G401 (cell line): ENCODE measurements around the gene CIPC. TPM values are rescaled to one million over a fixed set of nuclear protein-coding genes. Genes with fewer than 3 reads are reported as not detected.
A peak's percentile ranks its signal among the peaks of the same experiment; 100 is the strongest.

ENCODE experiments used
- DNase-seq: peaks from one replicate; pipeline ENCODE4 v3.0.0-alpha.2; 2015; ENCODE audit warnings: low spot score
- in situ Hi-C: cut with HindIII; loops from 2 replicates; pipeline ENCODE4 v1.10.0; 2016; ENCODE audit warnings: low sequenced_read_pairs, mixed read lengths
- total RNA-seq: library from RNA; depleted of rRNA; stranded (reverse); fragments of >200 nt; shearing (Covaris generic); gene quantifications from 2 replicates; pipeline ENCODE4 v1.2.3, GENCODE V29; 2014

Gene CIPC
- total RNA-seq, 1 experiment from 2014 or later, result 30.5 TPM

GRCh38 chr14:77068517-77069200 lies 29.4 kb upstream of the CIPC start:
- DNase-seq, result no peak
- in situ Hi-C loops, result no loop called here

DNA sequence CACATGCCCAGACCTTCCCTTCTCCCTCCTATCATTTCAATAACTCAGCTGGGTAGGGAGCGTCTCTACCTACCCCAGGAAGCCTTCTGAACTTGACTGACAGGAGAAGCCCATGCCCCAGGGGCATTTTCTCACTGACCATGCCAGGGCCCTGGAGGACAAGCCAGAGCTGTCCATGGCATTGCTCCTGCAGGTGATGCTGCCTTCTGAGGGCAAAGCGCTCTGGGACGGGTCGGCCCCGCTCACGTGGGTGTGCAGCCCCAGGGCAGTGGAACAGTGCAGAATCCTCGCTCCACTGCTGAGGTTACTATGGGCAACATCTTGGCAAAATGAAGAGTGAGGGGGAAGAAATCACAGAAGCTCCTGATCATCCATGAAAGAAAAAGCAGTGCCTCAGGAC lies 28.5 kb upstream of the CIPC start:
- no peak for DNase-seq
- in situ Hi-C loops, result no loop called here

DNA sequence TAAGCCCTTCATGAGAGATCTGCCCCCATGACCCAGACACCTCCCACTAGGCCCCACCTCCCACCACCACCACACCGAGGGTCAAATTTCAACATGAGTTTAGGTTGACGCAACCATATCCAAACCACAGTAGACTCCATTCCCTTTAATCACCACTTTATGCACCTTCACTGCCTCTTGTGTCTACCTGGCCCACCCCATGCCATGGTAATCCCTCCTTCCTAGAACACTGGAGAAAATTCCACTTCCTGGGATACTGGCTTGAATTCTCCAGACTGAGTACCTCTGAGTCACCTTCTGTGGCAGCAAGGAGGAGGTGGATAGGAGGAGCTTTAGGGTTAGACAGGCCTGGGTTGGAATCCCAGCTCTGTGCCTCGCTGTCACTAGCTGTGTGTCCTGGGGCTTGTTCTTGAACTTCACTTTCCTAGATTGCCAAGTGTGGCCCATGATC lies 26.1 kb upstream of the CIPC start:
- in situ Hi-C loops, result no loop called here
- no peak for DNase-seq

DNA sequence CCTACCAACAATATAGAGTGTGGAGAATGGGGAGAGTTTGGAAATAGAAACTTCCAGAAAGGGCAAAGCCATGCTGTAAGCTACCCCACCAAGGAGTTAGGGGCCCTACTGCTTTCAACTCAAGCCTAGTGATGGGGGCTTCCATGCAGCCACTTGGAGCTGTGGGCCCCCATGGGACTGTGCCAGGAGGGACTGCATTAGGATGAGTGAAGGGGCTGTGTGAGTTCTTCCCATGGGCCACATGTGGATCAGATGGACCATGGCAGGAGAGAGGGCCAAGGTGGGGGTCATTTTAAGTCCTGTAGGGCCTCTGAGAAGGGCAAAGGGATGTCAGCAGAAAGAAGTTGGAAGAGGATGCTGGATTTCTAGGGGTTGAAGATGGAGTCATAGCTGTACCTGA lies 23.1 kb upstream of the CIPC start:
- in situ Hi-C loops, result no loop called here
- DNase-seq, result no peak

- in situ Hi-C loops, result no loop called here
- DNase-seq, result no peak
These were observed 21.9 kb upstream of the CIPC start for GRCh38 chr14:77076113-77076631.

DNA sequence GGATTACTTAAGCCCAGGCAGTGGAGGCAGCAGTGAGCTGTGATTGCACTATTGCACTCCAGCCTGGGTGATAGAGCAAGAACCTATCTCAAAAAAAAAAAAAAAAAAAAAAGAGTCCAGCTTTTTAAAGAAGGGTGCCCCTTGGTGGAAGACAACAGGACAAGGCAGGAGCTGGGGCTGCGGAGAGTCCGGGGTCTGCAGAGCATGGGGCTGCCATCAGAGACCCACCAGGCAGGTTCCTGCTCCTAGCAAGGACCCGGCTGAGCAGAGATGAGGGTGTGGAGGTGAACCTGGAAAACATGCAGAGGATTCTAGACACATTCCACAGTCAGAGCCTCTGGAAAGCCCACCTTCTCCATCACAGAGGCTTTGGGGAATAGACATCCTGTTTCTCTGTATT lies 21.0 kb upstream of the CIPC start:
- no peak for DNase-seq
- in situ Hi-C loops, result no loop called here

DNA sequence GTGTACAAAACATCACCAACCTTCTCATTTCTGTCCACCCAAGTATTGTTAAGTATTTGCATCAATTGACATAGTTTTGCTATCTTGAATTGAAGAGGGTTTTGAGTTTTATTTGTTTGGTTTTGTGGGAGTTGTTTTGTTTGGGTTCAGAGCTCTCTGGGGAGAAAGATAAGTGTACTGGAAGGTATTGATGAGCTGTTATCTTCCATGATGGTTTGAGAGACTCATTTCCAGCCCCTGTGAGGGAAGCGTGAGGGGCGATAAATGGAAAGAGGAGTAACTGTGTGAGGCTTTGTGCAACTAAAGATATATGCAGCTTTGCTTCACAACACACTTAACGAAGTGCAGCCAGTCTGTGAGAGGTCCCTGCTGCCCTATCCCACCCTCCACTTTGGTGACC lies 15.7 kb upstream of the CIPC start:
- in situ Hi-C loops, result no loop called here
- DNase-seq, result no peak

DNA sequence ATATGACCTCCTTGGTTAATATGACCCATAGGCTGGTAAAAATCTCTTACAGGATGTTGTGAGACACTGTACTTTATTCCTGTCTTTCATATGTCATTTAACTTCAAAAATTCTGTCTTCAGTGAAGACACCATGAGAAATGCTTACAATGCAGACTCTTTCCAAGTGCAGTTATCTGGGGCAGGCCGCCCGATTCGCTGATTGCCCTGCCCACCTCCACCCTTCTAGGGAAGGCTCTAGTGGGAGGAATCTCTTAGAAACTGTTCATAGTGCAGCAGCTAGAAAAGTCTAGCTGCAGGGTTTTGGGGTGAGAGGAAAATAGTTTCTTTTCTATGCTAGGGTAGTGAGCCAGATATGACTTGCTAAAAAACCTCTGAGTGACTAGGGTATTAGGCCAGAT lies 15.0 kb upstream of the CIPC start:
- no peak for DNase-seq
- in situ Hi-C loops, result no loop called here

- in situ Hi-C loops, result no loop called here
- no peak for DNase-seq
These were observed 13.1 kb upstream of the CIPC start for GRCh38 chr14:77084985-77085384.

GRCh38 chr14:77085538-77085937 lies 12.5 kb upstream of the CIPC start:
- in situ Hi-C loops, result no loop called here
- DNase-seq, result no peak

DNA sequence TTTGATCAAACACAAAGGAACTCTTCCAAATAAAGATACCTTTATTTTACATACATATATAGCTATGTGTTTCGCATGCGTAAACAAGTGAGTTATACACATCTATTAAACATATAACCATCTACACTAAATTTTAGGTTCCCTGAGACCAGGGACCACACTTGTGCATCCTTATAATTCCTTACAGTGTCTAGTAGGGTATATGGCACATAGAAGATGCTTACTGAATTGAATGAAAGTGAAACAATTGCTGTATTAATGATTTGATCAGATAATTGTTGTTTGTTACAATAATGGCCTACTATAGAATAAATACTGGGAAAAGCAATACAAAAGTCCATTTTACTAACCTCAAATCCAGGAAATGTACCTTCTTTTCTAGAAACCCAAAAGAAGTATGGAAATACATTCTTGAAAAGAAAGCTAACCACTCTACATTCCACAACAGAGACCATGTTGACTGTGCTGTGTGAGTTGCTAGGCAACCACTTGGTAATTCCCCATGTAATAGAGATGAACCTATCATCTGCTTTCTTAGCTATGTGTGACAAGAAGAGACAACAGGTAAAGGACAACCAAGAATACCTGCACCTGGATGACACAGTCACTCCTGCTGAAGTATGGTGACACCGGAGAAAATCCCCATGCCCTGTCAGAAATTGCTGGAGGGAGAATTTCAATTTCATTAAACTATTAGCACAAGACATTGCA lies 11.9 kb upstream of the CIPC start:
- in situ Hi-C loops, result no loop called here
- DNase-seq, result no peak

DNA sequence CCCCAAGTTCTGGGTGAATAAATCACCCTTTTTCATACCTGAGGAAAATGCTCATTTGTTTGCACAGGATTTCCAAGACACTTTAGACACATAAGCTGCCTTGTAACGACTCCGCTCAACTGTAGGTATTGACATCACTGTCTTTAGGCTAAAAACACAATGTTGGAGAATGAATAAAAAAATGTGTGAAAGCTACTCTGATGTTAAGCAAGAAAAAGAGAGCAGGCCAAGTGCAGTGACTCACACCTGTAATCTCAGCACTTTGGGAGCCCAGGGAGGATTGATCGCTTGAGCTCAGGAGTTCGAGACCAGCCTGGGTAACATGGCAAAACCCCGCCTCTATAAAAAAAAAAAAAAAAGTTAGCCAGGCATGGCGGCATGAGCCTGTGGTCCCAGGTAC lies 11.1 kb upstream of the CIPC start:
- no peak for DNase-seq
- in situ Hi-C loops, result no loop called here

- DNase-seq, result no peak
- in situ Hi-C loops, result no loop called here
These were observed 10.4 kb upstream of the CIPC start for GRCh38 chr14:77087631-77088030.

DNA sequence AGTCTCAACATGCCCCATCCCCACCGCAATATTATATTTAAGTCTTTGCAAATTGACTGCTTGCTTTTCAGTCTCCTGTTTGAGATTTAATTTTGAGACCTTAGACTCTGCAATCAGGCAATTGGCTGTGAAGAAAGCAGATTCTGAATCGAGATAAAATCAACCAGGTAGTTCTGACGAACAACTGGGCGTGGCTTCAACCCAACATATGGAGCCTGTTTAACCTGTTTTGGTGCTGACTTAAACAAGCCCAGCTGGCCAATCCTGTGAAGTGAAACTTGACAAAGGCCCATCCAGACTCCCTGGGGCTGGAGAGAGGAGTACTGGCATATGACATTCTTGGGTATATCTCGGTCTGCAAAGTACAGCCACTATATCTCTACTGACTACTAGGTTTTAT lies 9.8 kb upstream of the CIPC start:
- in situ Hi-C loops, result no loop called here
- no peak for DNase-seq

GRCh38 chr14:77088645-77089044 lies 9.4 kb upstream of the CIPC start:
- no peak for DNase-seq
- in situ Hi-C loops, result no loop called here

DNA sequence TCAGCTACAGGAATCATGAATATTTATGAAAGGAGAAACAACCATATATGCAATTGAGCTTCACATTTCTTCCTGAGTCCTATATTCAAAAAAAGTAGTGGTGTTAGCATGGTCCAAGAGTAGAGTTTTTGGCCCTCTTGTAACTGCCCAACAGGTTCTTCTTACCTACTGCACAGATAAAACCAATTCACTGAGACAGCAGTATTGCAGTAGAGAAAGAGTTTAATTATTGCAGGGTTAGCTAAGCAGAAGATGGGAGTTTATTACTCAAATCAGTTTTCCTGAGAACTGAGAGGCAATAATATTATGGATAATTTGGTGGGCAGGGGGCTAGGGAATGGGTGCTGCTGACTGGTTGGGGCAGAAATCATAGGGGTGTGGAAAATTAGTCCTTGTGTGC lies 6.5 kb upstream of the CIPC start:
- DNase-seq, result no peak
- in situ Hi-C loops, result no loop called here

GRCh38 chr14:77092676-77093075 lies 5.4 kb upstream of the CIPC start:
- in situ Hi-C loops, result no loop called here
- no peak for DNase-seq

- in situ Hi-C loops, result no loop called here
- peak; percentile 87 for DNase-seq
These were observed 3.3 kb upstream of the CIPC start for GRCh38 chr14:77094672-77095284.

DNA sequence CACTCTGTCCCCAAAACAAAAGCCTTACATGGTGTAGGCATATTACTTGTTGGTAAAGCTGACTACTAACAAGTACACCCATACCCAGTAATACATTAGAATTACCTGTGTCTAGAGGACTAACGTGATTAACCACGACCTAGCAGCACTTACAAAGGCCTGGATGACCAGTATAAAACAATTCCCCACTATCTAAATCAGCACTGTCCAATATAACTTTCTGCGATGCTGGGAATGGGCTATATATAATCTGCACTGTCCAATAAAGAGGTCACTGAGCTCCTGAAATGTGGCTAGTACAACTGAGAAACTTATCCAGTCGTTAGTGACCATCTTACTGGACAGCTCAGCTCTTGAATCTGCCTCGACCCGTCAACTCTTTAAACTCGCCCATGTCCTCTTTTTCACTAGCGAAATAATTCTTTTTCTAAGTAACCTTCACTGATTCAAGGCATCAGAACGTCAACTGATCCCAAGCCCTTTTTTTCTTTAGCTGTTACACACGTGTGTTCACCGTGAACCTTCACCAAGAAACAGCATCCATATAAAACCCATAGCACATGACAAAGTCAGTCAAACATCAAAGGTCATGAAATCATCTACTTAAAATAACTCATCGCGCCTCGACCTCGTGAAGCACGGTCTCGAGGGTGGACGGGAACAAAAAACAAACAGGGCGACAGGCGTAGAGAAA lies 905 bp upstream of the CIPC start:
- in situ Hi-C loops, result no loop called here
- DNase-seq, result peak; percentile 51
